GM21717 (cell line): ENCODE measurements around the gene CTBP1.

ENCODE experiments used
- ATAC-seq: cut with Tn5 transposase; IDR thresholded peaks from one replicate; pipeline ENCODE4 v1.9.1; 2021; ENCODE audit warnings: mild to moderate bottlenecking, moderate library complexity; ENCODE audit not compliant: unreplicated experiment

The CTBP1 gene

GRCh38 chr4:1164444-1164843 lies 84.5 kb downstream of the CTBP1 start:
- ATAC-seq: no peak

GRCh38 chr4:1164040-1164439 lies 84.9 kb downstream of the CTBP1 start:
- ATAC-seq: no peak
